SK-N-SH treated with all-trans-retinoic acid at 6 μM for 48 hours (cell line): ENCODE results near the gene PRSS8.
A peak's percentile ranks its signal among the peaks of the same experiment; 100 is the strongest.

ENCODE experiments used
- ATAC-seq: fragments of 200-7000 bp; cut with Tn5 transposase; 3 replicates; pipeline ENCODE4 v1.9.1; 2020; ENCODE audit warnings: mild to moderate bottlenecking, moderate library complexity
- ARNTL ChIP-seq: fragments of 450-650 bp; formaldehyde crosslinking; IDR thresholded peaks from 2 replicates; pipeline ENCODE4 v1.5.0; 2020; ENCODE audit warnings: low read depth, mild to moderate bottlenecking, moderate library complexity, borderline replicate concordance
- BACH2 ChIP-seq: fragments of 250-450 bp; sonication (Bioruptor Pico); IDR thresholded peaks from 2 replicates; pipeline ENCODE4 v1.9.0; 2021; ENCODE audit warnings: mild to moderate bottlenecking, borderline replicate concordance
- CREB5 ChIP-seq: fragments of 250-450 bp; sonication (Bioruptor Pico); IDR thresholded peaks from 2 replicates; pipeline ENCODE4 v1.5.1; 2020; ENCODE audit warnings: low read depth, mild to moderate bottlenecking, moderate library complexity
- CSDC2 ChIP-seq: fragments of 250-450 bp; sonication (Bioruptor Pico); IDR thresholded peaks from 2 replicates; pipeline ENCODE4 v1.5.0; 2020; ENCODE audit warnings: mild to moderate bottlenecking, moderate library complexity
- GLIS3 ChIP-seq: fragments of 250-450 bp; sonication (Bioruptor Pico); IDR thresholded peaks from 2 replicates; pipeline ENCODE4 v1.5.0; 2020; ENCODE audit warnings: mild to moderate bottlenecking, moderate library complexity
- ISL1 ChIP-seq: fragments of 250-450 bp; sonication (Bioruptor Pico); IDR thresholded peaks from 2 replicates; pipeline ENCODE4 v2.1.2; 2022; ENCODE audit warnings: mild to moderate bottlenecking, moderate library complexity
- OSR1 ChIP-seq: fragments of 250-450 bp; sonication (Bioruptor Pico); IDR thresholded peaks from 2 replicates; pipeline ENCODE4 v1.8.0; 2022; ENCODE audit warnings: moderate library complexity, mild to moderate bottlenecking, inconsistent platforms
- PPARA ChIP-seq: fragments of 250-450 bp; sonication (Bioruptor Pico); IDR thresholded peaks from 2 replicates; pipeline ENCODE4 v1.5.0; 2020; ENCODE audit warnings: mild to moderate bottlenecking, borderline replicate concordance
- RARB ChIP-seq: fragments of 250-450 bp; sonication (Bioruptor Pico); IDR thresholded peaks from 2 replicates; pipeline ENCODE4 v1.8.0; 2021; ENCODE audit warnings: mild to moderate bottlenecking, moderate library complexity
- SNAI2 ChIP-seq: fragments of 250-450 bp; sonication (Bioruptor Pico); IDR thresholded peaks from 2 replicates; pipeline ENCODE4 v1.5.0; 2020; ENCODE audit warnings: mild to moderate bottlenecking, moderate library complexity
- TCF4 ChIP-seq: fragments of 250-450 bp; sonication (Bioruptor Pico); IDR thresholded peaks from 2 replicates; pipeline ENCODE4 v1.8.0; 2021; ENCODE audit warnings: mild to moderate bottlenecking, moderate library complexity, borderline replicate concordance
- TOX ChIP-seq: fragments of 250-450 bp; sonication (Bioruptor Pico); IDR thresholded peaks from 2 replicates; pipeline ENCODE4 v1.8.0; 2021; ENCODE audit warnings: mild to moderate bottlenecking, moderate library complexity, borderline replicate concordance
- TSHZ2 ChIP-seq: fragments of 250-450 bp; sonication (Bioruptor Pico); IDR thresholded peaks from 2 replicates; pipeline ENCODE4 v1.5.0; 2020; ENCODE audit warnings: mild to moderate bottlenecking, moderate library complexity
- ZFP3 ChIP-seq: fragments of 250-450 bp; sonication (Bioruptor Pico); IDR thresholded peaks from 2 replicates; pipeline ENCODE4 v1.5.0; 2020; ENCODE audit warnings: mild to moderate bottlenecking, moderate library complexity
- ZFP30 ChIP-seq: fragments of 450-650 bp; formaldehyde crosslinking; IDR thresholded peaks from 2 replicates; pipeline ENCODE4 v1.5.0; 2022; ENCODE audit warnings: mild to moderate bottlenecking, moderate library complexity
- ZNF565 ChIP-seq: fragments of 450-650 bp; formaldehyde crosslinking; conservative IDR thresholded peaks from 2 replicates; pipeline ENCODE4 v1.5.0; 2020; ENCODE audit warnings: low read depth, mild to moderate bottlenecking, moderate library complexity
- ZNF70 ChIP-seq: fragments of 450-650 bp; formaldehyde crosslinking; IDR thresholded peaks from 2 replicates; pipeline ENCODE4 v1.5.0; 2020; ENCODE audit warnings: mild to moderate bottlenecking, moderate library complexity
- ZNF8 ChIP-seq: fragments of 450-650 bp; formaldehyde crosslinking; IDR thresholded peaks from 2 replicates; pipeline ENCODE4 v1.5.0; 2020; ENCODE audit warnings: mild to moderate bottlenecking, moderate library complexity
- TF ChIP-seq, protein P1 (sequence below): fragments of 250-450 bp; sonication (Bioruptor Pico); IDR thresholded peaks from 2 replicates; pipeline ENCODE4 v1.8.0; 2021; ENCODE audit warnings: low read depth, mild to moderate bottlenecking, moderate library complexity, borderline replicate concordance
- TF ChIP-seq, protein P2 (sequence below): fragments of 250-450 bp; sonication (Bioruptor Pico); IDR thresholded peaks from 2 replicates; pipeline ENCODE4 v1.8.0; 2020; ENCODE audit warnings: mild to moderate bottlenecking, moderate library complexity, borderline replicate concordance

PRSS8 gene

DNA sequence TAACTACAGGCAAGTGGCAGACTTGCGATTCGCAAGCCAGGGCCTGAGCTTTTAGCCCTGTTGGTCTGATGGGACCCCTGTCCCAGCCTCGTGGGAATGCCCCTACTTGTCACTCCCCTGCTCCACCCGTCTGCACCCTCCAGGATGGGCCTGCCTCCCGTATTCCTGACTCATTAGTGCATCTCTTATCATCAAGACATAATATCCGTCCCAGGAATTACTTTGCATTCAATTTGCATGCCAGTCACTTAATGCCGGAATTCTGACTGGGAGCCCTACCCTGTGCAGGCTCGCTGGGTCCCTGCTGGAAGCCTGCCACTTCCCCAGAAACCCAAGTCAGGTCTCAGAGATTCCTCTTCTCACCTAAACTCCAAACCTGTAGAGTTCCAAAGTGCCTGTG, 50.1 kb downstream of the PRSS8 start (continued):
- no peak for TF ChIP-seq CREB5 (CRISPR knock-in tag)

GRCh38 chr16:31084584-31085302, 50.8 kb downstream of the PRSS8 start:
- TF ChIP-seq, protein P1, sequence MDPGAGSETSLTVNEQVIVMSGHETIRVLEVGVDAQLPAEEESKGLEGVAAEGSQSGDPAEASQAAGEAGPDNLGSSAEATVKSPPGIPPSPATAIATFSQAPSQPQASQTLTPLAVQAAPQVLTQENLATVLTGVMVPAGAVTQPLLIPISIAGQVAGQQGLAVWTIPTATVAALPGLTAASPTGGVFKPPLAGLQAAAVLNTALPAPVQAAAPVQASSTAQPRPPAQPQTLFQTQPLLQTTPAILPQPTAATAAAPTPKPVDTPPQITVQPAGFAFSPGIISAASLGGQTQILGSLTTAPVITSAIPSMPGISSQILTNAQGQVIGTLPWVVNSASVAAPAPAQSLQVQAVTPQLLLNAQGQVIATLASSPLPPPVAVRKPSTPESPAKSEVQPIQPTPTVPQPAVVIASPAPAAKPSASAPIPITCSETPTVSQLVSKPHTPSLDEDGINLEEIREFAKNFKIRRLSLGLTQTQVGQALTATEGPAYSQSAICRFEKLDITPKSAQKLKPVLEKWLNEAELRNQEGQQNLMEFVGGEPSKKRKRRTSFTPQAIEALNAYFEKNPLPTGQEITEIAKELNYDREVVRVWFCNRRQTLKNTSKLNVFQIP (CRISPR knock-in tag), result no peak
- TF ChIP-seq CSDC2 (CRISPR knock-in tag) (no peak), ISL1 (CRISPR knock-in tag) (no peak), RARB (CRISPR knock-in tag) (no peak), CREB5 (CRISPR knock-in tag) (no peak), ZNF70 (CRISPR knock-in tag) (no peak), BACH2 (CRISPR knock-in tag) (no peak), TSHZ2 (CRISPR knock-in tag) (no peak), PPARA (no peak), ZFP30 (CRISPR knock-in tag) (no peak), GLIS3 (CRISPR knock-in tag) (no peak), ZFP3 (CRISPR knock-in tag) (no peak), ZNF8 (CRISPR knock-in tag) (no peak), TOX (CRISPR knock-in tag) (no peak), SNAI2 (CRISPR knock-in tag) (no peak), OSR1 (CRISPR knock-in tag) (no peak)
- TF ChIP-seq, protein P2, sequence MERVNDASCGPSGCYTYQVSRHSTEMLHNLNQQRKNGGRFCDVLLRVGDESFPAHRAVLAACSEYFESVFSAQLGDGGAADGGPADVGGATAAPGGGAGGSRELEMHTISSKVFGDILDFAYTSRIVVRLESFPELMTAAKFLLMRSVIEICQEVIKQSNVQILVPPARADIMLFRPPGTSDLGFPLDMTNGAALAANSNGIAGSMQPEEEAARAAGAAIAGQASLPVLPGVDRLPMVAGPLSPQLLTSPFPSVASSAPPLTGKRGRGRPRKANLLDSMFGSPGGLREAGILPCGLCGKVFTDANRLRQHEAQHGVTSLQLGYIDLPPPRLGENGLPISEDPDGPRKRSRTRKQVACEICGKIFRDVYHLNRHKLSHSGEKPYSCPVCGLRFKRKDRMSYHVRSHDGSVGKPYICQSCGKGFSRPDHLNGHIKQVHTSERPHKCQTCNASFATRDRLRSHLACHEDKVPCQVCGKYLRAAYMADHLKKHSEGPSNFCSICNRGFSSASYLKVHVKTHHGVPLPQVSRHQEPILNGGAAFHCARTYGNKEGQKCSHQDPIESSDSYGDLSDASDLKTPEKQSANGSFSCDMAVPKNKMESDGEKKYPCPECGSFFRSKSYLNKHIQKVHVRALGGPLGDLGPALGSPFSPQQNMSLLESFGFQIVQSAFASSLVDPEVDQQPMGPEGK (CRISPR knock-in tag), result no peak
- peak; percentile 7; the same call in 1 of the 3 replicates for ATAC-seq

GRCh38 chr16:31083981-31084380, 51.5 kb downstream of the PRSS8 start:
- no peak for ATAC-seq
- TF ChIP-seq TSHZ2 (CRISPR knock-in tag) (no peak), PPARA (no peak), TCF4 (CRISPR knock-in tag) (no peak), OSR1 (CRISPR knock-in tag) (no peak), ZFP30 (CRISPR knock-in tag) (no peak), GLIS3 (CRISPR knock-in tag) (no peak), CSDC2 (CRISPR knock-in tag) (no peak), TOX (CRISPR knock-in tag) (no peak), ZNF70 (CRISPR knock-in tag) (no peak), ARNTL (no peak), CREB5 (CRISPR knock-in tag) (no peak), ZNF565 (CRISPR knock-in tag) (no peak)
- TF ChIP-seq, protein P1 (CRISPR knock-in tag), result no peak
